ENCODE measurements around the gene RPS16. TPM values are rescaled to one million over a fixed set of nuclear protein-coding genes. Genes with fewer than 3 reads are reported as not detected.

The RPS16 gene
- total and polyA plus RNA-seq, 2 of the 8 experiments (the other 6 are each of a cell fraction or from before 2014, with no cell fraction given), result 2,433 to 7,810 TPM

GRCh38 chr19:39474139-39474620 is 38.4 kb upstream of the RPS16 start:
- Histone ChIP-seq H2BK120ac (replicated peaks; ENCODE audit: low read depth, low read length) (no peak overlapping the region), H2BK12ac (ENCODE audit: low read depth, low read length) (no peak overlapping the region), H4K91ac (replicated peaks; ENCODE audit: insufficient read length, low read length) (no peak overlapping the region), H3K9ac (replicated peaks in 1 of 4; ENCODE audit: extremely low read depth in 1 of 4, low read depth in 3 of 4, low read length in 3 of 4) (no peak overlapping the region), H3K23ac (ENCODE audit: insufficient read length) (no peak overlapping the region), H3K56ac (replicated peaks; ENCODE audit: insufficient read length, low read depth, low read length) (no peak overlapping the region), H2BK20ac (ENCODE audit: low read length) (no peak overlapping the region), H3K4me1 (replicated peaks in 1 of 4; ENCODE audit: control insufficient read depth in 3 of 4, insufficient read depth in 4 of 4, low read length in 3 of 4) (no peaks in the 10 kb centered on the region; a peak in 1 of 7 replicates), H4K5ac (ENCODE audit: insufficient read length, low read depth, low read length) (no peak overlapping the region), H3K4ac (replicated peaks; ENCODE audit: insufficient read length, low read depth, low read length) (no peak overlapping the region), H3K4me3 (ENCODE audit: extremely low read depth in 1 of 4, insufficient read depth in 2 of 4, low read depth in 3 of 4, low read length in 4 of 4) (no peak overlapping the region), H3K23me2 (ENCODE audit: low read depth, low read length) (no peaks in the 10 kb centered on the region; the same call in 1 of the 2 replicates), H3K14ac (ENCODE audit: insufficient read length) (no peak overlapping the region), H3K36me3 (ENCODE audit: control insufficient read depth in 2 of 4, insufficient read depth in 4 of 4, low read length in 3 of 4) (peaks cover 26 to 50% (median 47%) of the 10 kb centered on the region in 4 experiments), H3K18ac (ENCODE audit: extremely low read depth, low read length) (no peak overlapping the region), H3K79me2 (ENCODE audit: control insufficient read depth in 1 of 2, insufficient read depth in 2 of 2, low read length in 2 of 2) (no peaks in the 10 kb centered on the region), H3K4me2 (ENCODE audit: insufficient read depth in 1 of 2, low read depth in 2 of 2, low read length in 2 of 2) (no peak overlapping the region), H3K9me3 (ENCODE audit: insufficient read depth in 2 of 2, low read depth in 1 of 2, low read length in 1 of 2) (no peaks in the 10 kb centered on the region), H2BK5ac (ENCODE audit: low read depth, low read length) (no peak overlapping the region), H3K27ac (ENCODE audit: low read depth, low read length) (no peak overlapping the region), H2BK15ac (ENCODE audit: low read length) (no peak overlapping the region), H4K20me1 (replicated peaks in 1 of 2; ENCODE audit: control insufficient read depth in 1 of 2, insufficient read depth in 2 of 2, low read length in 2 of 2) (peaks cover 6 to 11% of the 10 kb centered on the region in 2 experiments), H2AK5ac (ENCODE audit: low read depth, low read length) (no peak overlapping the region), H4K8ac (ENCODE audit: extremely low read depth, insufficient read depth, low read length) (peak overlapping the region; percentile 54), H2AFZ (ENCODE audit: low read length) (no peak overlapping the region), H3K27me3 (replicated peaks in 1 of 4; ENCODE audit: control insufficient read depth in 3 of 4, extremely low read depth in 1 of 4, insufficient read depth in 3 of 4, low read length in 3 of 4) (no peaks in the 10 kb centered on the region), H3K79me1 (ENCODE audit: low read depth, low read length) (peaks cover 3% of the 10 kb centered on the region; the same call in 1 of the 2 replicates)
- ChIA-PET POLR2A (ENCODE audit: partially characterized antibody) (interaction anchor here (0.7 to 5.3 kb wide), 13 partner anchors 12 to 104 kb away, joined by 3 to 20 read pairs (median 4); partner anchors contain the start of genes EID2B, MED29, PAF1 and RPS16), CTCF (ENCODE audit: partially characterized antibody) (interaction anchor here (0.7 to 5.6 kb wide), 41 partner anchors 9 to 199 kb away, joined by 3 to 78 read pairs (median 6); partner anchors contain the start of genes DLL3, EID2, EID2B and PLEKHG2)
- peak in 1 of 2 experiments; percentile 96 for DNase-seq (ENCODE audit: low read depth in 1 of 2, low spot score in 2 of 2)
- WGBS, 2 experiments (ENCODE audit: extremely low coverage in 1 of 2, insufficient coverage in 1 of 2, insufficient read length in 1 of 2, insufficient replicate concordance in 2 of 2, low coverage in 1 of 2, low lambda C conversion rate in 2 of 2, missing lambda C conversion rate in 1 of 2), result 61% methylated on average over 9 of the region's 9 CpGs; no CpG with 5 or more reads in 1 of the 2 experiments
- FAIRE-seq, result no peak
- TF ChIP-seq JUN (IDR thresholded peaks at IDR 0.05; ENCODE audit: low read depth, low read length) (no peak), POLR2A (IDR thresholded peaks at IDR 0.05; ENCODE audit: control extremely low read depth in 1 of 2, low read depth in 2 of 2, low read length in 2 of 2) (no peak), NRF1 (IDR thresholded peaks at IDR 0.05; ENCODE audit: low read depth, low read length) (no peak), RAD21 (IDR thresholded peaks at IDR 0.05 in 1 of 2, conservative IDR thresholded peaks at IDR 0.05 in 1 of 2; ENCODE audit: low read depth in 2 of 2, low read length in 2 of 2) (peak; percentile 61 to 72), CHD1 (IDR thresholded peaks at IDR 0.05; ENCODE audit: low read depth, low read length) (no peak), EZH2 (IDR thresholded peaks at IDR 0.05; ENCODE audit: low read depth, low read length, severe bottlenecking) (no peak), RBBP5 (IDR thresholded peaks at IDR 0.05; ENCODE audit: borderline replicate concordance, low read depth, low read length) (no peak)
- TF ChIP-seq, protein P1, sequence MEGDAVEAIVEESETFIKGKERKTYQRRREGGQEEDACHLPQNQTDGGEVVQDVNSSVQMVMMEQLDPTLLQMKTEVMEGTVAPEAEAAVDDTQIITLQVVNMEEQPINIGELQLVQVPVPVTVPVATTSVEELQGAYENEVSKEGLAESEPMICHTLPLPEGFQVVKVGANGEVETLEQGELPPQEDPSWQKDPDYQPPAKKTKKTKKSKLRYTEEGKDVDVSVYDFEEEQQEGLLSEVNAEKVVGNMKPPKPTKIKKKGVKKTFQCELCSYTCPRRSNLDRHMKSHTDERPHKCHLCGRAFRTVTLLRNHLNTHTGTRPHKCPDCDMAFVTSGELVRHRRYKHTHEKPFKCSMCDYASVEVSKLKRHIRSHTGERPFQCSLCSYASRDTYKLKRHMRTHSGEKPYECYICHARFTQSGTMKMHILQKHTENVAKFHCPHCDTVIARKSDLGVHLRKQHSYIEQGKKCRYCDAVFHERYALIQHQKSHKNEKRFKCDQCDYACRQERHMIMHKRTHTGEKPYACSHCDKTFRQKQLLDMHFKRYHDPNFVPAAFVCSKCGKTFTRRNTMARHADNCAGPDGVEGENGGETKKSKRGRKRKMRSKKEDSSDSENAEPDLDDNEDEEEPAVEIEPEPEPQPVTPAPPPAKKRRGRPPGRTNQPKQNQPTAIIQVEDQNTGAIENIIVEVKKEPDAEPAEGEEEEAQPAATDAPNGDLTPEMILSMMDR (IDR thresholded peaks at IDR 0.05; ENCODE audit: control extremely low read depth in 1 of 3, insufficient read depth in 1 of 3, low read depth in 1 of 3, low read length in 3 of 3), result peak; percentile 89 to 96 (median 92)
- TF ChIP-seq, protein P2, sequence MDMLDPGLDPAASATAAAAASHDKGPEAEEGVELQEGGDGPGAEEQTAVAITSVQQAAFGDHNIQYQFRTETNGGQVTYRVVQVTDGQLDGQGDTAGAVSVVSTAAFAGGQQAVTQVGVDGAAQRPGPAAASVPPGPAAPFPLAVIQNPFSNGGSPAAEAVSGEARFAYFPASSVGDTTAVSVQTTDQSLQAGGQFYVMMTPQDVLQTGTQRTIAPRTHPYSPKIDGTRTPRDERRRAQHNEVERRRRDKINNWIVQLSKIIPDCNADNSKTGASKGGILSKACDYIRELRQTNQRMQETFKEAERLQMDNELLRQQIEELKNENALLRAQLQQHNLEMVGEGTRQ (IDR thresholded peaks at IDR 0.05; ENCODE audit: low read length), result no peak

All from H1 (cell line).